Panc1 (cell line): ENCODE results near the gene CXCL6. TPM values are rescaled to one million over a fixed set of nuclear protein-coding genes. Genes with fewer than 3 reads are reported as not detected.

Source experiments
- ATAC-seq: fragments of 200-7000 bp; cut with Tn5 transposase; 2 replicates; pipeline ENCODE4 v1.9.1; 2020; ENCODE audit warnings: mild to moderate bottlenecking, moderate library complexity
- BruUV-seq: library from RNA; stranded (reverse); fragments of 400-500 nt; replicated peaks from 2 replicates; lab custom pipeline; 2021; lab: Mats Ljungman, UMichigan
- CTCF ChIA-PET: fragments of 300-600 bp; sonication (Branson Sonifier 250); formaldehyde crosslinking; loops from one replicate; lab custom pipeline; 2022; ENCODE audit warnings: antibody characterized with exemption; lab: Charles Lee
- POLR2A ChIA-PET: fragments of 300-600 bp; sonication (Branson Sonifier 250); formaldehyde crosslinking; loops from one replicate; lab custom pipeline; 2022; ENCODE audit warnings: antibody characterized with exemption; lab: Charles Lee
- DNase-seq: peaks from one replicate; pipeline ENCODE4 v3.0.0-alpha.2; 2010; ENCODE audit warnings: low read depth, low spot score
- H3K27ac ChIP-seq: 2 replicates; pipeline ENCODE4 v1.5.1; 2011; ENCODE audit warnings: mild to moderate bottlenecking, low read length, inconsistent platforms
- H3K27me3 ChIP-seq: fragments of 200-500 bp; sonication (Bioruptor generic); 2 replicates; pipeline ENCODE4 v1.6.0; 2014; ENCODE audit warnings: low read length, inconsistent platforms; ENCODE audit not compliant: control insufficient read depth, insufficient read depth
- H3K36me3 ChIP-seq: fragments of 200-500 bp; sonication (Bioruptor generic); 2 replicates; pipeline ENCODE4 v1.5.1; 2014; ENCODE audit warnings: inconsistent platforms, mild to moderate bottlenecking, low read length, moderate library complexity; ENCODE audit not compliant: control insufficient read depth, insufficient read depth
- H3K4me1 ChIP-seq: 2 replicates; pipeline ENCODE4 v1.5.1; 2011; ENCODE audit warnings: inconsistent platforms, mild to moderate bottlenecking, low read length, moderate library complexity; ENCODE audit not compliant: control insufficient read depth, insufficient read depth
- H3K4me3 ChIP-seq, 2 experiments: 2 replicates each; pipeline ENCODE4 v1.5.1; 2011 to 2012; ENCODE audit warnings: low read depth in 2 of 2, low read length in 2 of 2, mild to moderate bottlenecking in 2 of 2, inconsistent platforms in 1 of 2, moderate library complexity in 1 of 2
- H3K9me3 ChIP-seq: fragments of 200-500 bp; sonication (Bioruptor generic); 2 replicates; pipeline ENCODE4 v1.5.1; 2014; ENCODE audit warnings: low read depth, mild to moderate bottlenecking, inconsistent platforms, low read length, moderate library complexity; ENCODE audit not compliant: control insufficient read depth, insufficient read depth
- POLR2AphosphoS5 ChIP-seq: IDR thresholded peaks from 2 replicates; pipeline ENCODE4 v1.6.1; 2012; ENCODE audit warnings: mild to moderate bottlenecking, low read depth, low read length, moderate library complexity
- SIN3A ChIP-seq: IDR thresholded peaks from 2 replicates; pipeline ENCODE4 v1.6.1; 2012; ENCODE audit warnings: low read depth, mild to moderate bottlenecking, low read length, moderate library complexity, borderline replicate concordance; ENCODE audit not compliant: insufficient read depth
- TCF7L2 ChIP-seq: IDR thresholded peaks from 2 replicates; pipeline ENCODE4 v1.6.1; 2011; ENCODE audit warnings: mild to moderate bottlenecking, low read depth, low read length, inconsistent platforms
- in situ Hi-C: cut with HindIII; loops from 2 replicates; pipeline ENCODE4 v1.10.0; 2016; ENCODE audit warnings: low sequenced_read_pairs, low pct_unique_long_range_greater_than_20kb
- intact Hi-C: fragments of 100-400 bp; cut with micrococcal nuclease; formaldehyde crosslinking; loops from one replicate; pipeline ENCODE4 v1.10.0; 2022; ENCODE audit not compliant: unreplicated experiment
- total RNA-seq: library from RNA; stranded (reverse); gene quantifications from one replicate; pipeline ENCODE4 v1.2.1, GENCODE V29; 2021; ENCODE audit not compliant: unreplicated experiment
- TF ChIP-seq, protein P1 (sequence below): fragments of 450-650 bp; IDR thresholded peaks from 2 replicates; pipeline ENCODE4 v1.5.1; 2017; ENCODE audit warnings: mild to moderate bottlenecking
- TF ChIP-seq, protein P2 (sequence below), 2 experiments: IDR thresholded peaks; 2 replicates each; pipeline ENCODE4 v1.6.1; 2011 to 2012; ENCODE audit warnings: low read depth in 2 of 2, control low read depth in 1 of 2, low read length in 1 of 2, mild to moderate bottlenecking in 1 of 2, moderate library complexity in 1 of 2; ENCODE audit not compliant: insufficient read depth in 1 of 2

Gene CXCL6
- total RNA-seq, 1 experiment from 2014 or later, result 0.33 TPM

DNA sequence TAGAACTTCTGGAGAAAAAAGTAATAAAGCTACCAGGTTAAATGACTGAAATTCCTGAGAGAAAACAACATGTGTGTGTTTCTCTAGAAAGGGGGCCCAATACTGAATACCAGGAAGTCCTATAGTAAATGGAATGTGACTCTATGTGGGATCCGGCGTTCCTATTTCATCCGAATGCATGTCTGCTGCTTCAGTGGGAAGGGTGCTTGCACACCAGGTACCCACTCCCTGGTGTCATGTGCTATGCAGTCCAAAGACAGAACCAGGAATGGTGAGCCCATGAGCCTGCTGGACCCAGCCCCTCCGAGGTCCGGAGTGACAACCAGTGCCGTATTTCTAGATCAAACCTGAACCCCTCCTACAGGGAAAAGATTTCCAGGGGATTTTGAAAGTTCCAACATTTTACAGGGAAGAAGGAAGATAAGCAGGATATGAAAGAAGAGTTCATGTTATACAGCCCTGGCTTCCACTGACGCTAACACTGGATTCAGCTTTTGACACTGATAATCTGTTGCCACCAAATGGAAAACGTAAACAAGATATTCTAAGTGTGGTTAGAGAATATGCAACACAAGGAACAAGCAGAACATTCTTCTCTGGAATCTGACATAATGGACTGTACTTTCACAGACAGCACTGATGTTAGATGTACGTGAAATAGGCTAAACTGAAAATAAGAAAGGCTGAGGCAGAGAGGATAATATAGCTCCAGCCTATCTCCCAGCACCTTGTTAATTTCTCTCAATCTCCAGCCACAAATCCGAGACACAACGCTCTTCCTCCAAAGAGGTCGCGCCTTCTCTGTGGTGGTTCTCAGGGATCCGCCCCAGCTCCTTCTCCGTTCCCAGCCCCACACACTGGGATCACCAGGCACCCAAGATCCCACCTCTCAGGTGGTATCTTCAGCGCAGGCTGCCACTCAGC lies 32.0 kb downstream of the CXCL6 start:
- in situ Hi-C loops (no loop called here), intact Hi-C loops (loop anchor here (2.0 to 5.0 kb wide), 2 partner anchors 140 to 206 kb away; no protein-coding TSS in a partner anchor)
- no peaks in the 10 kb centered on the region for H3K9me3 ChIP-seq
- TF ChIP-seq, protein P1, sequence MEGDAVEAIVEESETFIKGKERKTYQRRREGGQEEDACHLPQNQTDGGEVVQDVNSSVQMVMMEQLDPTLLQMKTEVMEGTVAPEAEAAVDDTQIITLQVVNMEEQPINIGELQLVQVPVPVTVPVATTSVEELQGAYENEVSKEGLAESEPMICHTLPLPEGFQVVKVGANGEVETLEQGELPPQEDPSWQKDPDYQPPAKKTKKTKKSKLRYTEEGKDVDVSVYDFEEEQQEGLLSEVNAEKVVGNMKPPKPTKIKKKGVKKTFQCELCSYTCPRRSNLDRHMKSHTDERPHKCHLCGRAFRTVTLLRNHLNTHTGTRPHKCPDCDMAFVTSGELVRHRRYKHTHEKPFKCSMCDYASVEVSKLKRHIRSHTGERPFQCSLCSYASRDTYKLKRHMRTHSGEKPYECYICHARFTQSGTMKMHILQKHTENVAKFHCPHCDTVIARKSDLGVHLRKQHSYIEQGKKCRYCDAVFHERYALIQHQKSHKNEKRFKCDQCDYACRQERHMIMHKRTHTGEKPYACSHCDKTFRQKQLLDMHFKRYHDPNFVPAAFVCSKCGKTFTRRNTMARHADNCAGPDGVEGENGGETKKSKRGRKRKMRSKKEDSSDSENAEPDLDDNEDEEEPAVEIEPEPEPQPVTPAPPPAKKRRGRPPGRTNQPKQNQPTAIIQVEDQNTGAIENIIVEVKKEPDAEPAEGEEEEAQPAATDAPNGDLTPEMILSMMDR, result no peak
- TF ChIP-seq SIN3A (no peak), TCF7L2 (no peak), POLR2AphosphoS5 (no peak)
- TF ChIP-seq, protein P2, sequence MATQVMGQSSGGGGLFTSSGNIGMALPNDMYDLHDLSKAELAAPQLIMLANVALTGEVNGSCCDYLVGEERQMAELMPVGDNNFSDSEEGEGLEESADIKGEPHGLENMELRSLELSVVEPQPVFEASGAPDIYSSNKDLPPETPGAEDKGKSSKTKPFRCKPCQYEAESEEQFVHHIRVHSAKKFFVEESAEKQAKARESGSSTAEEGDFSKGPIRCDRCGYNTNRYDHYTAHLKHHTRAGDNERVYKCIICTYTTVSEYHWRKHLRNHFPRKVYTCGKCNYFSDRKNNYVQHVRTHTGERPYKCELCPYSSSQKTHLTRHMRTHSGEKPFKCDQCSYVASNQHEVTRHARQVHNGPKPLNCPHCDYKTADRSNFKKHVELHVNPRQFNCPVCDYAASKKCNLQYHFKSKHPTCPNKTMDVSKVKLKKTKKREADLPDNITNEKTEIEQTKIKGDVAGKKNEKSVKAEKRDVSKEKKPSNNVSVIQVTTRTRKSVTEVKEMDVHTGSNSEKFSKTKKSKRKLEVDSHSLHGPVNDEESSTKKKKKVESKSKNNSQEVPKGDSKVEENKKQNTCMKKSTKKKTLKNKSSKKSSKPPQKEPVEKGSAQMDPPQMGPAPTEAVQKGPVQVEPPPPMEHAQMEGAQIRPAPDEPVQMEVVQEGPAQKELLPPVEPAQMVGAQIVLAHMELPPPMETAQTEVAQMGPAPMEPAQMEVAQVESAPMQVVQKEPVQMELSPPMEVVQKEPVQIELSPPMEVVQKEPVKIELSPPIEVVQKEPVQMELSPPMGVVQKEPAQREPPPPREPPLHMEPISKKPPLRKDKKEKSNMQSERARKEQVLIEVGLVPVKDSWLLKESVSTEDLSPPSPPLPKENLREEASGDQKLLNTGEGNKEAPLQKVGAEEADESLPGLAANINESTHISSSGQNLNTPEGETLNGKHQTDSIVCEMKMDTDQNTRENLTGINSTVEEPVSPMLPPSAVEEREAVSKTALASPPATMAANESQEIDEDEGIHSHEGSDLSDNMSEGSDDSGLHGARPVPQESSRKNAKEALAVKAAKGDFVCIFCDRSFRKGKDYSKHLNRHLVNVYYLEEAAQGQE (IDR thresholded peaks at IDR 0.05; ENCODE audit: insufficient read depth in 1 of 2, low read depth in 2 of 2, low read length in 1 of 2), result no peak
- H3K4me3 ChIP-seq, result peak overlapping the region; percentile 54 to 79
- peaks cover 5% of the 10 kb centered on the region for H3K4me1 ChIP-seq
- ChIA-PET CTCF (interaction anchor here (0.6 to 0.8 kb wide), 2 partner anchors 69 to 74 kb away, joined by 3 to 4 read pairs; no protein-coding TSS in a partner anchor), POLR2A (no interaction called here)
- no peaks in the 10 kb centered on the region for H3K36me3 ChIP-seq
- no TSS peak for BruUV-seq
- no peak for DNase-seq
- peak overlapping the region; percentile 64 for H3K27ac ChIP-seq
- no peaks in the 10 kb centered on the region for H3K27me3 ChIP-seq
- ATAC-seq, result peak; percentile 76

DNA sequence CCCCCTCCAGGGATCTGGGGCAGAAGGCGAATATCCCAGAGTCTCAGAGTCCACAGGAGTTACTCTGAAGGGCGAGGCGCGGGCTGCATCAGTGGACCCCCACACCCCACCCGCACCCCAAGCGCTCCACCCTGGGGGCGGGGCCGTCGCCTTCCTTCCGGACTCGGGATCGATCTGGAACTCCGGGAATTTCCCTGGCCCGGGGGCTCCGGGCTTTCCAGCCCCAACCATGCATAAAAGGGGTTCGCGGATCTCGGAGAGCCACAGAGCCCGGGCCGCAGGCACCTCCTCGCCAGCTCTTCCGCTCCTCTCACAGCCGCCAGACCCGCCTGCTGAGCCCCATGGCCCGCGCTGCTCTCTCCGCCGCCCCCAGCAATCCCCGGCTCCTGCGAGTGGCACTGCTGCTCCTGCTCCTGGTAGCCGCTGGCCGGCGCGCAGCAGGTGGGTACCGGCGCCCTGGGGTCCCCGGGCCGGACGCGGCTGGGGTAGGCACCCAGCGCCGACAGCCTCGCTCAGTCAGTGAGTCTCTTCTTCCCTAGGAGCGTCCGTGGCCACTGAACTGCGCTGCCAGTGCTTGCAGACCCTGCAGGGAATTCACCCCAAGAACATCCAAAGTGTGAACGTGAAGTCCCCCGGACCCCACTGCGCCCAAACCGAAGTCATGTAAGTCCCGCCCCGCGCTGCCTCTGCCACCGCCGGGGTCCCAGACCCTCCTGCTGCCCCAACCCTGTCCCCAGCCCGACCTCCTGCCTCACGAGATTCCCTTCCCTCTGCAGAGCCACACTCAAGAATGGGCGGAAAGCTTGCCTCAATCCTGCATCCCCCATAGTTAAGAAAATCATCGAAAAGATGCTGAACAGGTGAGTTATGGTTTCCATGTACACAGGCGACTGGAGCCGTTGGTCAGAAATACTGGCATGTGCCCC lies 32.9 kb downstream of the CXCL6 start, which contains the start of gene CXCL1:
CXCL1 (plus strand) TSS at position 264 of the 926 bp plus-strand sequence; CDS start at position 342, 78 bp downstream.
- H3K36me3 ChIP-seq, result no peaks in the 10 kb centered on the region
- no peaks in the 10 kb centered on the region for H3K9me3 ChIP-seq
- ChIA-PET POLR2A (interaction anchor here (0.6 kb wide), 2 partner anchors 41 to 65 kb away, joined by 3 to 4 read pairs; no protein-coding TSS in a partner anchor), CTCF (no interaction called here)
- no peaks in the 10 kb centered on the region for H3K27me3 ChIP-seq
- peak within 1 kb of the TSS; percentile 54 to 79 for H3K4me3 ChIP-seq
- DNase-seq, result no peak
- in situ Hi-C loops (no loop called here), intact Hi-C loops (loop anchor here (2.0 to 5.0 kb wide), 4 partner anchors 48 to 265 kb away; no protein-coding TSS in a partner anchor)
- peak; percentile 76 for ATAC-seq
- no TSS peak for BruUV-seq
- TF ChIP-seq, protein P1, result no peak; the same call in 1 of the 2 replicates
- TF ChIP-seq SIN3A, result peak; percentile 30; the same call in 1 of the 2 replicates
- H3K27ac ChIP-seq, result peak within 1 kb of the TSS; percentile 64
- H3K4me1 ChIP-seq, result peaks cover 5% of the 10 kb centered on the region
